CD4-positive, CD25-positive, alpha-beta regulatory T cell (primary cell): Measurements from ENCODE around the gene CHST11. TPM values are rescaled to one million over a fixed set of nuclear protein-coding genes. Genes with fewer than 3 reads are reported as not detected.

ENCODE experiments used
- ATAC-seq, 2 donors: fragments of 150-1000 bp; cut with Tn5 transposase; one replicate each; pipeline ENCODE4 v1.10.0; 2021; ENCODE audit warnings: low read depth in 2 of 2, moderate number of reproducible peaks in 2 of 2, moderate library complexity in 1 of 2
- DNase-seq, 3 donors: peaks; one replicate each; pipeline versions ENCODE4 v3.0.0 to v3.0.0-alpha.2; 2012 to 2022; ENCODE audit warnings: mixed read lengths in 1 of 3
- H3K27ac ChIP-seq: one replicate; pipeline ENCODE4 v1.7.0; 2013; ENCODE audit warnings: mild to moderate bottlenecking, low read length; ENCODE audit not compliant: insufficient read depth, poor library complexity, severe bottlenecking
- H3K27me3 ChIP-seq: one replicate; pipeline ENCODE4 v1.7.0; 2013; ENCODE audit warnings: low read length; ENCODE audit not compliant: control insufficient read depth, insufficient read depth
- H3K36me3 ChIP-seq: one replicate; pipeline ENCODE4 v1.7.0; 2013; ENCODE audit warnings: mild to moderate bottlenecking, low read length, moderate library complexity; ENCODE audit not compliant: control insufficient read depth, insufficient read depth
- H3K4me1 ChIP-seq: 2 replicates; pipeline ENCODE4 v1.7.0; 2013; ENCODE audit warnings: mild to moderate bottlenecking, low read length; ENCODE audit not compliant: insufficient read depth, control insufficient read depth, poor library complexity, severe bottlenecking
- H3K4me3 ChIP-seq: one replicate; pipeline ENCODE4 v1.7.0; 2013; ENCODE audit warnings: low read depth, mild to moderate bottlenecking, low read length, moderate library complexity
- H3K9me3 ChIP-seq, 2 experiments: 1 replicate in 1 of 2; 2 replicates in 1 of 2; pipeline ENCODE4 v1.7.0; 2013; ENCODE audit warnings: low read length in 2 of 2, mild to moderate bottlenecking in 1 of 2, moderate library complexity in 1 of 2; ENCODE audit not compliant: control insufficient read depth in 2 of 2
- H3K27ac Mint-ChIP-seq, 3 donors: one replicate each; pipeline ENCODE4 v1.8.0; 2020 to 2022; ENCODE audit warnings: mild to moderate bottlenecking in 3 of 3, mixed read lengths in 3 of 3, moderate library complexity in 2 of 3
- H3K27me3 Mint-ChIP-seq: one replicate; pipeline ENCODE4 v1.8.0; 2022; ENCODE audit warnings: mild to moderate bottlenecking, mixed read lengths
- H3K36me3 Mint-ChIP-seq: one replicate; pipeline ENCODE4 v1.8.0; 2020; ENCODE audit warnings: mixed read lengths
- H3K4me1 Mint-ChIP-seq, 4 donors: one replicate each; pipeline ENCODE4 v1.8.0; 2020 to 2022; ENCODE audit warnings: mixed read lengths in 4 of 4, mild to moderate bottlenecking in 1 of 4
- H3K4me3 Mint-ChIP-seq, 4 donors: one replicate each; pipeline ENCODE4 v1.8.0; 2020 to 2022; ENCODE audit warnings: mild to moderate bottlenecking in 4 of 4, mixed read lengths in 4 of 4, moderate library complexity in 3 of 4
- H3K9me3 Mint-ChIP-seq, 7 donors: one replicate each; pipeline ENCODE4 v1.8.0; 2020 to 2022; ENCODE audit warnings: mixed read lengths in 7 of 7, mild to moderate bottlenecking in 3 of 7, moderate library complexity in 2 of 7
- polyA plus RNA-seq, 4 donors: library from polyadenylated mRNA; unstranded; fragments of 300-500 nt; fragmentation: Illumina TruSeq; gene quantifications; one replicate each; pipeline ENCODE4 v1.2.3, GENCODE V29; 2021
- total RNA-seq: library from RNA; stranded (reverse); gene quantifications from one replicate; pipeline ENCODE4 v1.2.3, GENCODE V29; 2022

The CHST11 gene
- total and polyA plus RNA-seq, 5 donors from 2014 or later, result 70.2 to 192 (median 105) TPM

- peaks cover 96% of the 10 kb centered on the region for H3K4me1 ChIP-seq
- peaks cover 49 to 97% (median 70%) of the 10 kb centered on the region in 4 donors for H3K4me1 Mint-ChIP-seq
- peak overlapping the region in 2 of 3 donors; percentile 88 for H3K27ac Mint-ChIP-seq
These were observed 279.6 kb downstream of the CHST11 start for GRCh38 chr12:104736307-104736706.

GRCh38 chr12:104737113-104737512 is 280.4 kb downstream of the CHST11 start:
- DNase-seq (no peak), ATAC-seq (no peak)
- H3K4me1 Mint-ChIP-seq, result peaks cover 51 to 98% (median 72%) of the 10 kb centered on the region in 4 donors
- no peaks in the 10 kb centered on the region for H3K9me3 ChIP-seq
- H3K27me3 ChIP-seq, result no peaks in the 10 kb centered on the region
- H3K4me3 Mint-ChIP-seq, result peak overlapping the region in 3 of 4 donors; percentile 42 to 65 (median 64)
- H3K27ac ChIP-seq, result no peak overlapping the region
- no peaks in the 10 kb centered on the region for H3K36me3 ChIP-seq
- H3K36me3 Mint-ChIP-seq, result peaks cover 9% of the 10 kb centered on the region
- H3K4me3 ChIP-seq, result no peak overlapping the region
- no peaks in the 10 kb centered on the region for H3K27me3 Mint-ChIP-seq
- H3K9me3 Mint-ChIP-seq, result peaks cover 0 to 2% (median 0%) of the 10 kb centered on the region in 7 donors
- peak overlapping the region in 2 of 3 donors; percentile 84 to 88 for H3K27ac Mint-ChIP-seq
- H3K4me1 ChIP-seq, result peaks cover 89% of the 10 kb centered on the region

More at GRCh38 chr12:104736307-104736706, 279.6 kb downstream of the CHST11 start:
- H3K9me3 ChIP-seq, result no peaks in the 10 kb centered on the region
- H3K36me3 Mint-ChIP-seq, result peaks cover 9% of the 10 kb centered on the region
- H3K27ac ChIP-seq, result no peak overlapping the region
- no peak overlapping the region for H3K4me3 ChIP-seq
- ATAC-seq (no peak), DNase-seq (no peak)
- no peaks in the 10 kb centered on the region for H3K27me3 Mint-ChIP-seq
- H3K4me3 Mint-ChIP-seq, result peak overlapping the region in 3 of 4 donors; percentile 20 to 65 (median 41)
- peaks cover 6% of the 10 kb centered on the region for H3K36me3 ChIP-seq
- peaks cover 0 to 2% (median 0%) of the 10 kb centered on the region in 7 donors for H3K9me3 Mint-ChIP-seq
- no peaks in the 10 kb centered on the region for H3K27me3 ChIP-seq

- Histone ChIP-seq H3K4me3 (no peak overlapping the region), H3K36me3 (no peaks in the 10 kb centered on the region), H3K27me3 (no peaks in the 10 kb centered on the region), H3K9me3 (no peaks in the 10 kb centered on the region), H3K27ac (peak overlapping the region; percentile 37), H3K4me1 (peaks cover 83% of the 10 kb centered on the region)
- Mint-ChIP-seq H3K27ac (peak overlapping the region; percentile 82 to 98 (median 88)), H3K4me3 (peak overlapping the region in 3 of 4 donors; percentile 52 to 82 (median 65)), H3K27me3 (no peaks in the 10 kb centered on the region), H3K9me3 (peaks cover 0 to 2% (median 0%) of the 10 kb centered on the region in 7 donors), H3K4me1 (peaks cover 51 to 96% (median 68%) of the 10 kb centered on the region in 4 donors), H3K36me3 (peaks cover 11% of the 10 kb centered on the region)
- ATAC-seq, result no peak
- no peak for DNase-seq
These were observed 281.1 kb downstream of the CHST11 start for GRCh38 chr12:104737791-104738301.

GRCh38 chr12:104738331-104738730 is 281.6 kb downstream of the CHST11 start:
- H3K27me3 ChIP-seq, result no peaks in the 10 kb centered on the region
- peak overlapping the region; percentile 52 for H3K27ac ChIP-seq
- peaks cover 78% of the 10 kb centered on the region for H3K4me1 ChIP-seq
- Mint-ChIP-seq H3K27ac (peak overlapping the region; percentile 78 to 98 (median 88)), H3K36me3 (peaks cover 14% of the 10 kb centered on the region), H3K4me1 (peaks cover 50 to 96% (median 68%) of the 10 kb centered on the region in 4 donors), H3K27me3 (no peaks in the 10 kb centered on the region), H3K9me3 (peaks cover 0 to 2% (median 0%) of the 10 kb centered on the region in 7 donors), H3K4me3 (peak overlapping the region; percentile 40 to 82 (median 58))
- no peak for DNase-seq
- ATAC-seq, result no peak
- no peaks in the 10 kb centered on the region for H3K36me3 ChIP-seq
- H3K9me3 ChIP-seq, result no peaks in the 10 kb centered on the region
- no peak overlapping the region for H3K4me3 ChIP-seq

DNA sequence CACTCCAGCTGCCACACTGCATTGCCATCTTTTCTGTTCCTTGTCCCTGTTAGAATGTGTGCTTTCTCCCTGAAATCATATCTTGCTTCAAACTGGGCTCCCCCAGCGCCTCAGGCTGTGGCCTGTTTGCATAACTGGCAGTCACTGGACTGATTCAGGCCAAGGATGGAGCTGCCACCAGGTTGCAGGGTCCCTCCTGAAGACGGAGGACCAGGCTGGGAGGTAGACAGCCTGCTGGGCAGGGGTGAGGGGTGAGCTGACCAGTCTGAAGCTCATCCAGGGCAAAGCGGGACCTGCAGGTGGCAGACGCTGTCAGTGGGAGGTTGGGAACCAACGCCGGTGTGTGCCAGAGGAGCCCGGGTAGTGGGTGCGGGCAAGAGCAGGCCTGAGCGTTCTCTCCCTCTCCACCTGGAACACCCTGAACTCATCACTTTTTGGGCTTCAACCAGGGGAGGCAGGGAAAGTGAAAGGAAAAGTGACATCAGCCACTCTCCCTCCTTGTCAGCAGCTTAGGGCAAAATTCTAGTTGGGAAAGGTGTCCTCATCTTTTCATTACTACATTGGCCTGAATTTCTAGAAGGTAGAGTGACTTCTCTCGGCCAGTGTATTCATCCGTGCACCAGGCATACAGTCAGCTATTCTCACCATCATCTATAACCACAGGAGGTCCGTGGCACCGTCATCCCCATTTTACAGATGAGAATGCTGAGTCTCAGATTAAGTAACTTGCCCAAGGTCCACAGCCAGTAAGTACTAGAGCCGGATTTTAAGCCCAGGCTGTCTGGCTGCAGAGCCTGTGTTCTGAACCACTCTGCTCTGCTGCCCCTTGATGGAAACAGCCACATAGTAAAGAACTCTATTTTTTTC is 282.3 kb downstream of the CHST11 start:
- H3K27me3 ChIP-seq, result no peaks in the 10 kb centered on the region
- peaks cover 18% of the 10 kb centered on the region for H3K36me3 Mint-ChIP-seq
- H3K4me1 ChIP-seq, result peaks cover 71% of the 10 kb centered on the region
- H3K4me3 Mint-ChIP-seq, result peak overlapping the region; percentile 52 to 82 (median 63)
- H3K27ac Mint-ChIP-seq, result peak overlapping the region; percentile 88 to 98 (median 89)
- no peaks in the 10 kb centered on the region for H3K36me3 ChIP-seq
- H3K9me3 Mint-ChIP-seq, result peaks cover 0 to 2% (median 0%) of the 10 kb centered on the region in 7 donors
- DNase-seq (no peak), ATAC-seq (no peak)
- peaks cover 48 to 96% (median 72%) of the 10 kb centered on the region in 4 donors for H3K4me1 Mint-ChIP-seq
- no peaks in the 10 kb centered on the region for H3K9me3 ChIP-seq
- peak overlapping the region; percentile 52 for H3K27ac ChIP-seq
- H3K4me3 ChIP-seq, result peak overlapping the region; percentile 47
- no peaks in the 10 kb centered on the region for H3K27me3 Mint-ChIP-seq

DNA sequence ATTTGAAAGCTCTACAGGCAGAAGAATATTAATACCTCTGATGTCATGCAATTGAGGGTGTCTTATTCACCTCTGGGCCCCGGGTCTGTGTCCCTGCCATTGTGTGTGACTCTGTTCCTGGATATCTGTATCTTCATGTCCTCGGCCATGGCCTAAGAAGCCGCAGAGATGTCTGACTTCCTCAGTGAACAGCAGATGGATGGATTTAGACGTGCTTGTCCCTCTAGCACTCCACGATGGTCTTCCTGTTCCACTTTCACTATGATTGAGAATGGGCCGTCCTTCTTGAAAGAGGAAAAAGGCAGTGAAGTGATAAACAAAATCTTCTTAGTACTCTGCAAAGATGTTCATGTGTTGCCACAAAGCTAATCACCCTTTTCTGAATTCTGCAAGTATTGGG is 283.9 kb downstream of the CHST11 start:
- H3K27me3 ChIP-seq, result no peaks in the 10 kb centered on the region
- peaks cover 14% of the 10 kb centered on the region for H3K36me3 Mint-ChIP-seq
- H3K4me1 ChIP-seq, result peaks cover 60% of the 10 kb centered on the region
- peak overlapping the region; percentile 70 for H3K27ac ChIP-seq
- no peaks in the 10 kb centered on the region for H3K9me3 ChIP-seq
- peak overlapping the region; percentile 53 for H3K4me3 ChIP-seq
- H3K27me3 Mint-ChIP-seq, result no peaks in the 10 kb centered on the region
- H3K4me1 Mint-ChIP-seq, result peaks cover 55 to 95% (median 76%) of the 10 kb centered on the region in 4 donors
- H3K9me3 Mint-ChIP-seq, result no peaks in the 10 kb centered on the region
- H3K27ac Mint-ChIP-seq, result peak overlapping the region; percentile 88 to 98 (median 91)
- ATAC-seq (peak; percentile 37 to 50), DNase-seq (peak in 1 of 3 donors; percentile 69)
- H3K4me3 Mint-ChIP-seq, result peak overlapping the region; percentile 37 to 82 (median 52)
- no peaks in the 10 kb centered on the region for H3K36me3 ChIP-seq

DNA sequence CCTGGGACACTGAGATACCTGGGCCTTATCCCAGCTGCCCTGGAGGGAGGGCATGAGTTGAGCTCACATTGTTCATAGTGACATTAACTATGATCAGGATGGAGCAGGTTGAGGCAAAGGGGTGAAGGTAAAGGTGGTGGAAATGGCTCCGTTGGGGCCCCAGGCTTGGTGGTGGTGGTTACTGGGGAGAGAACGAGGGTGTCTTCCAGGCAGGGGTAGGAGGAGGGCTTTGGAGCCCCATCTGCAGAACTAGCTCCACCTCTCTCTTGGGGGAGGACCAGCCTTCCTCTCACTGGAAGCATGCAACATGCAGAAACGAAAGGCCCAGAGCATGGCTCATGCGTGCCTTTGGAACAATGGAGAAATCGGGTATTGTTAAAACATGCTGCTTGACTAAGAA is 284.3 kb downstream of the CHST11 start:
- H3K27ac ChIP-seq, result peak overlapping the region; percentile 70
- Mint-ChIP-seq H3K4me3 (peak overlapping the region; percentile 37 to 82 (median 52)), H3K27me3 (no peaks in the 10 kb centered on the region), H3K4me1 (peaks cover 59 to 95% (median 77%) of the 10 kb centered on the region in 4 donors), H3K36me3 (peaks cover 14% of the 10 kb centered on the region), H3K27ac (peak overlapping the region; percentile 88 to 98 (median 91)), H3K9me3 (no peaks in the 10 kb centered on the region)
- ATAC-seq (peak; percentile 5 to 8), DNase-seq (no peak)
- H3K36me3 ChIP-seq, result no peaks in the 10 kb centered on the region
- H3K9me3 ChIP-seq, result no peaks in the 10 kb centered on the region
- no peaks in the 10 kb centered on the region for H3K27me3 ChIP-seq
- H3K4me3 ChIP-seq, result peak overlapping the region; percentile 53
- H3K4me1 ChIP-seq, result peaks cover 60% of the 10 kb centered on the region
